HG03196 (cell line): ENCODE results near the gene ELAC2.

Experiments used
- ATAC-seq: cut with Tn5 transposase; IDR thresholded peaks from one replicate; pipeline ENCODE4 v1.9.1; 2021; ENCODE audit not compliant: unreplicated experiment

The ELAC2 gene

GRCh38 chr17:13016881-13017654 is 759 bp downstream of the ELAC2 start:
- ATAC-seq: peak; percentile 11

- no peak for ATAC-seq
Observed at GRCh38 chr17:13014801-13015200, 3.0 kb downstream of the ELAC2 start.

- ATAC-seq: no peak
Observed at GRCh38 chr17:13010959-13011358, 6.9 kb downstream of the ELAC2 start.

- ATAC-seq: no peak
Observed at GRCh38 chr17:13008461-13008860, 9.4 kb downstream of the ELAC2 start.

GRCh38 chr17:13005530-13005929 is 12.3 kb downstream of the ELAC2 start:
- ATAC-seq: no peak

- ATAC-seq: no peak
Observed at GRCh38 chr17:13004336-13004735, 13.5 kb downstream of the ELAC2 start.

- no peak for ATAC-seq
Observed at GRCh38 chr17:13003927-13004326, 13.9 kb downstream of the ELAC2 start.

- ATAC-seq: no peak
Observed at GRCh38 chr17:13003454-13003851, 14.4 kb downstream of the ELAC2 start.

- ATAC-seq: no peak
Observed at GRCh38 chr17:13002761-13003453, 14.9 kb downstream of the ELAC2 start.

GRCh38 chr17:13001991-13002615 is 15.7 kb downstream of the ELAC2 start:
- no peak for ATAC-seq

GRCh38 chr17:13000561-13000960 is 17.3 kb downstream of the ELAC2 start:
- no peak for ATAC-seq

- ATAC-seq: no peak
Observed at GRCh38 chr17:12998874-12999273, 19.0 kb downstream of the ELAC2 start.

- no peak for ATAC-seq
Observed at GRCh38 chr17:12998461-12998860, 19.4 kb downstream of the ELAC2 start.

GRCh38 chr17:12996941-12997340 is 20.9 kb downstream of the ELAC2 start:
- no peak for ATAC-seq

GRCh38 chr17:12996357-12996756 is 21.5 kb downstream of the ELAC2 start:
- ATAC-seq: no peak

GRCh38 chr17:12995896-12996295 is 21.9 kb downstream of the ELAC2 start:
- ATAC-seq: no peak

GRCh38 chr17:12995106-12995895 is 22.5 kb downstream of the ELAC2 start:
- ATAC-seq: no peak

- no peak for ATAC-seq
Observed at GRCh38 chr17:12994341-12995074, 23.3 kb downstream of the ELAC2 start.

- no peak for ATAC-seq
Observed at GRCh38 chr17:12993631-12994030, 24.2 kb downstream of the ELAC2 start.

GRCh38 chr17:12992676-12993075 is 25.2 kb downstream of the ELAC2 start:
- no peak for ATAC-seq

GRCh38 chr17:12990926-12991325 is 26.9 kb downstream of the ELAC2 start:
- no peak for ATAC-seq
